GM12891 (cell line): Measurements from ENCODE around the gene OLIG2.

Experiments
- PAX5 ChIP-seq: IDR thresholded peaks from 2 replicates; pipeline ENCODE4 v1.6.1; 2011; ENCODE audit warnings: low read length, moderate library complexity, mild to moderate bottlenecking; ENCODE audit not compliant: insufficient read depth, severe bottlenecking
- POLR2A ChIP-seq: IDR thresholded peaks from 2 replicates; pipeline ENCODE4 v1.6.1; 2011; ENCODE audit warnings: low read depth, low read length, control low read depth
- POLR2AphosphoS5 ChIP-seq: IDR thresholded peaks from 2 replicates; pipeline ENCODE4 v1.6.1; 2011; ENCODE audit warnings: low read depth, low read length, control low read depth
- POU2F2 ChIP-seq: IDR thresholded peaks from 2 replicates; pipeline ENCODE4 v1.6.1; 2011; ENCODE audit warnings: low read depth, mild to moderate bottlenecking, control low read depth, low read length, moderate library complexity
- SPI1 ChIP-seq: IDR thresholded peaks from 2 replicates; pipeline ENCODE4 v1.6.1; 2011; ENCODE audit warnings: low read depth, low read length, control low read depth
- TAF1 ChIP-seq: IDR thresholded peaks from 2 replicates; pipeline ENCODE4 v1.6.1; 2011; ENCODE audit warnings: low read depth, low read length, control low read depth

DNA sequence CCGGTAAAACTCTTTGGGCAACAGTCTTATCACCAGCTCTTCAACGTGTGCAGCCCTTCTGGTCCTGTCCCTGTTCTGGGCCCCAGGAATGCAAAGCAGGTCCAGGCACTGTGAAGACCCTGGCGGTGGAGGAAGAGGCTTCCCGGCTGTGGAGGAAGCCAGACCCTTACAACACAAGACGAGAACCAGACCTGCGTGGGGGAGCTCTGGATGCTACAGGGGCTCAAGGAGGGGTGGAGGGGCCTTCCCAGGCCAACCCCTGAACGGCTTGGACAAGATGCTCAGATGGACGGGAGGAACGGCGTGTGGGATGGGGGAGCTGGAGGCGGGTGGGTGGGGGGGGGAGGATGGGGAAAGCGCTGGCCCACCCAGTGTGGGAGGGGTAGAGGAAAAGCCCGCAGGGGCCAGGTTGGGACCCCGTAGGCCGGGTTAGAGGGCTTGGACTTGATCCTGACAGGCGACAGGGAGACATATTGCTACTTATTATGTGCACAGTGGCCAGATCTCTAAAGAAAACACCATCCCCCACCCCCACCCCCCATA, 5.1 kb upstream of the OLIG2 start:
- TF ChIP-seq POLR2A (no peak), TAF1 (no peak), SPI1 (no peak), PAX5 (no peak), POLR2AphosphoS5 (no peak), POU2F2 (no peak)
